Measurements from ENCODE around the gene TOMM70. TPM values are rescaled to one million over a fixed set of nuclear protein-coding genes. Genes with fewer than 3 reads are reported as not detected.
A peak's percentile ranks its signal among the peaks of the same experiment; 100 is the strongest.
"Not testable (repeated sequence)": the region's sequence is repeated elsewhere in the genome, so short reads cannot be mapped to it uniquely, and the experiment has no call there.

TOMM70 gene
- total RNA-seq (10 to 100 TPM; 16.5 to 26.3 (median 18.4) TPM), polyA plus RNA-seq (10 to 100 TPM in 1 of 2 donors, 1 to 10 TPM in 1; 8.4 to 13.1 TPM)

- 0 to 1% methylated on average over 52 to 64 of the region's 64 CpGs for WGBS, 2 donors
- no peaks in the 10 kb centered on the region for H3K9me3 ChIP-seq
- FAIRE-seq, result peak; percentile 61
- peak within 1 kb of the TSS; percentile 84 to 98 (median 94) for H3K4me3 ChIP-seq
- ATAC-seq, result peak; percentile 94 to 97 (median 94)
- peaks cover 0 to 32% (median 14%) of the 10 kb centered on the region in 3 donors for H3K4me1 ChIP-seq
- no peaks in the 10 kb centered on the region for H3K36me3 ChIP-seq
- TF ChIP-seq, protein P1, sequence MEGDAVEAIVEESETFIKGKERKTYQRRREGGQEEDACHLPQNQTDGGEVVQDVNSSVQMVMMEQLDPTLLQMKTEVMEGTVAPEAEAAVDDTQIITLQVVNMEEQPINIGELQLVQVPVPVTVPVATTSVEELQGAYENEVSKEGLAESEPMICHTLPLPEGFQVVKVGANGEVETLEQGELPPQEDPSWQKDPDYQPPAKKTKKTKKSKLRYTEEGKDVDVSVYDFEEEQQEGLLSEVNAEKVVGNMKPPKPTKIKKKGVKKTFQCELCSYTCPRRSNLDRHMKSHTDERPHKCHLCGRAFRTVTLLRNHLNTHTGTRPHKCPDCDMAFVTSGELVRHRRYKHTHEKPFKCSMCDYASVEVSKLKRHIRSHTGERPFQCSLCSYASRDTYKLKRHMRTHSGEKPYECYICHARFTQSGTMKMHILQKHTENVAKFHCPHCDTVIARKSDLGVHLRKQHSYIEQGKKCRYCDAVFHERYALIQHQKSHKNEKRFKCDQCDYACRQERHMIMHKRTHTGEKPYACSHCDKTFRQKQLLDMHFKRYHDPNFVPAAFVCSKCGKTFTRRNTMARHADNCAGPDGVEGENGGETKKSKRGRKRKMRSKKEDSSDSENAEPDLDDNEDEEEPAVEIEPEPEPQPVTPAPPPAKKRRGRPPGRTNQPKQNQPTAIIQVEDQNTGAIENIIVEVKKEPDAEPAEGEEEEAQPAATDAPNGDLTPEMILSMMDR (IDR thresholded peaks at IDR 0.05), result no peak
- intact Hi-C loops (cut with DNase I), result no loop called here
- DNase-seq, result peak; percentile 93 to 99 (median 96)
- no peaks in the 10 kb centered on the region for H3K27me3 ChIP-seq
- H3K27ac ChIP-seq, result peak within 1 kb of the TSS; percentile 69 to 89 (median 86)
These were observed at the start of gene TOMM70, which contains the start of gene LNP1 for GRCh38 chr3:100400780-100401673. Gene TOMM70 (minus strand): TSS chr3:100401089. CDS start chr3:100400949, 140 bp downstream. Gene LNP1 (plus strand): TSS chr3:100401539. CDS start chr3:100429730, 28,191 bp downstream.

DNA sequence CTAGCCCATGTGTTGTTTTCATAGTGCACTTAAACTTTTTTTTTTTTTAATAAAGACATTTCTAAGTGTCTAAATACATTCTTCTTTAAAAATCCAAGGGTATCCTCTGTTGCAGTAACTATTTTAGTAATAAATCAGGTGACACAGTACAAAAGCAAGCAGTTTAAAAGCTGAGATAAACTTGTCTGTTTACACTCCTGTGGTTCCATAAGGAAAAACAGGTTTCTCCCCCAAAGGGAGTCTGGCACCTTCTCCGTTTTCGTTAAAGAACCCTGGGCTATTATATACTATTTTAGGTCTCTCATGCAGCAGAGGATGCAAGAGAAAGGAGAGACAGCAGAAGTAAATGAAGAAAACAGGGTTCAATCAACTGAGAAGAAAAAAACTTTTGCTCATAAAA lies 48.3 kb upstream of the TOMM70 start:
- FAIRE-seq (no peak), ATAC-seq (peak in 3 of 4 donors; percentile 60 to 72 (median 69)), DNase-seq (no peak)
- Histone ChIP-seq H3K27me3 (no peaks in the 10 kb centered on the region), H3K4me1 (peaks cover 0 to 23% (median 12%) of the 10 kb centered on the region in 3 donors), H3K36me3 (no peaks in the 10 kb centered on the region), H3K4me3 (no peak overlapping the region), H3K27ac (no peak overlapping the region), H3K9me3 (no peaks in the 10 kb centered on the region)
- intact Hi-C loops (cut with DNase I), result no loop called here
- TF ChIP-seq, protein P1 (IDR thresholded peaks at IDR 0.05), result no peak
- 22 to 23% methylated on average over 2 of the region's 2 CpGs for WGBS, 2 donors

- 36 to 38% methylated on average over 1 of the region's 1 CpG for WGBS, 2 donors
- no peaks in the 10 kb centered on the region for H3K9me3 ChIP-seq
- H3K4me3 ChIP-seq, result no peak overlapping the region
- no peak for DNase-seq
- no peaks in the 10 kb centered on the region for H3K27me3 ChIP-seq
- intact Hi-C loops (cut with DNase I), result no loop called here
- no peak overlapping the region for H3K27ac ChIP-seq
- ATAC-seq, result peak in 3 of 4 donors; percentile 22 to 79 (median 57)
- TF ChIP-seq, protein P1 (IDR thresholded peaks at IDR 0.05), result no peak
- peaks cover 0 to 21% (median 12%) of the 10 kb centered on the region in 3 donors for H3K4me1 ChIP-seq
- no peak for FAIRE-seq
- no peaks in the 10 kb centered on the region for H3K36me3 ChIP-seq
These were observed 47.2 kb upstream of the TOMM70 start for GRCh38 chr3:100448079-100448478.

DNA sequence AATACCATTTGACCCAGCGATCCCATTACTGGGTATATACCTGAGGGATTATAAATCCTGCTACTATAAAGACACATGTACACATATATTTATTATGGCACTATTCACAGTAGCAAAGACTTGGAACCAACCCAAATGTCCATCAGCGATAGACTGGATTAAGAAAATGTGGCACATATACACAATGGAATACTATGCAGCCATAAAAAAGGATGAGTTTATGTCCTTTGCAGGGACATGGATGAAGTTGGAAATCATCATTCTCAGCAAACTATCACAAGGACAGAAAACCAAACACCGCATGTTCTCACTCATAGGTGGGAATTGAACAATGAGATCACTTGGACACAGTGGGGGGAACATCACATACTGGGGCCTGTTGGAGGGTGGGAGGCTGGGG lies 46.2 kb upstream of the TOMM70 start:
- WGBS, 2 donors, result 96 to 99% methylated on average over 3 of the region's 3 CpGs
- FAIRE-seq; H3K27ac ChIP-seq; H3K36me3 ChIP-seq; H3K4me3 ChIP-seq; H3K27me3 ChIP-seq; ATAC-seq; H3K9me3 ChIP-seq; DNase-seq; intact Hi-C loops (cut with DNase I): not testable (repeated sequence)
- peaks cover 0 to 21% (median 12%) of the 10 kb centered on the region in 3 donors for H3K4me1 ChIP-seq

- TF ChIP-seq, protein P1 (IDR thresholded peaks at IDR 0.05), result no peak
- H3K9me3 ChIP-seq, result no peaks in the 10 kb centered on the region
- intact Hi-C loops (cut with DNase I), result no loop called here
- no peak overlapping the region for H3K27ac ChIP-seq
- no peaks in the 10 kb centered on the region for H3K27me3 ChIP-seq
- peaks cover 7 to 17% (median 9%) of the 10 kb centered on the region in 3 donors for H3K4me1 ChIP-seq
- peak; percentile 9 for FAIRE-seq
- H3K4me3 ChIP-seq, result no peak overlapping the region
- no peaks in the 10 kb centered on the region for H3K36me3 ChIP-seq
- ATAC-seq, result no peak
- DNase-seq, result no peak
These were observed 42.8 kb upstream of the TOMM70 start for GRCh38 chr3:100443690-100444089.
